Trophoblast cell (in vitro differentiated cells and primary cell): ENCODE results near the gene SMAP1.

Experiments
- DNase-seq, 2 donors: peaks; one replicate each; pipeline ENCODE4 v3.0.0-alpha.2; 2016
- H2AFZ ChIP-seq: 2 replicates; pipeline ENCODE4 v1.6.1; 2013; ENCODE audit warnings: low read length, moderate library complexity, mild to moderate bottlenecking; ENCODE audit not compliant: insufficient read depth, poor library complexity
- H2AK5ac ChIP-seq: 2 replicates; pipeline ENCODE4 v1.6.1; 2013; ENCODE audit warnings: mild to moderate bottlenecking, low read length
- H2BK120ac ChIP-seq: 2 replicates; pipeline ENCODE4 v1.6.1; 2013; ENCODE audit warnings: low read length, mild to moderate bottlenecking, moderate library complexity; ENCODE audit not compliant: insufficient read depth, poor library complexity
- H2BK12ac ChIP-seq: 2 replicates; pipeline ENCODE4 v1.6.1; 2013; ENCODE audit warnings: mild to moderate bottlenecking, low read length, moderate library complexity
- H2BK5ac ChIP-seq: 2 replicates; pipeline ENCODE4 v1.6.1; 2013; ENCODE audit warnings: low read length, low read depth, moderate library complexity, mild to moderate bottlenecking; ENCODE audit not compliant: poor library complexity
- H3K14ac ChIP-seq: 2 replicates; pipeline ENCODE4 v1.6.1; 2013; ENCODE audit warnings: mild to moderate bottlenecking, low read length
- H3K18ac ChIP-seq: 2 replicates; pipeline ENCODE4 v1.6.1; 2013; ENCODE audit warnings: mild to moderate bottlenecking, low read length
- H3K23ac ChIP-seq: 2 replicates; pipeline ENCODE4 v1.6.1; 2013; ENCODE audit warnings: low read length
- H3K27ac ChIP-seq: 2 replicates; pipeline ENCODE4 v1.5.1; 2013; ENCODE audit warnings: low read depth, mild to moderate bottlenecking, inconsistent platforms, low read length, moderate library complexity
- H3K27me3 ChIP-seq: 2 replicates; pipeline ENCODE4 v1.6.1; 2013; ENCODE audit warnings: inconsistent platforms, mild to moderate bottlenecking, low read length, moderate library complexity; ENCODE audit not compliant: insufficient read depth
- H3K36me3 ChIP-seq, 2 experiments: 1 replicate in 1 of 2; 2 replicates in 1 of 2; pipeline ENCODE4 v1.6.1; 2013; ENCODE audit warnings: low read length in 2 of 2, mild to moderate bottlenecking in 2 of 2, moderate library complexity in 1 of 2; ENCODE audit not compliant: insufficient read depth in 2 of 2, control insufficient read depth in 1 of 2
- H3K4ac ChIP-seq: 2 replicates; pipeline ENCODE4 v1.6.1; 2013; ENCODE audit warnings: low read depth, mild to moderate bottlenecking, low read length, moderate library complexity
- H3K4me1 ChIP-seq, 2 experiments: 1 replicate in 1 of 2; 2 replicates in 1 of 2; pipeline ENCODE4 v1.6.1; 2013; ENCODE audit warnings: low read length in 2 of 2, mild to moderate bottlenecking in 2 of 2, moderate library complexity in 1 of 2; ENCODE audit not compliant: insufficient read depth in 2 of 2, control insufficient read depth in 1 of 2
- H3K4me2 ChIP-seq: 2 replicates; pipeline ENCODE4 v1.6.1; 2013; ENCODE audit warnings: inconsistent platforms, mild to moderate bottlenecking, low read length, moderate library complexity
- H3K4me3 ChIP-seq: 2 replicates; pipeline ENCODE4 v1.5.1; 2013; ENCODE audit warnings: mild to moderate bottlenecking, low read depth, low read length, inconsistent platforms
- H3K79me1 ChIP-seq: one replicate; pipeline ENCODE4 v1.6.1; 2013; ENCODE audit warnings: low read length
- H3K79me2 ChIP-seq: 2 replicates; pipeline ENCODE4 v1.6.1; 2013; ENCODE audit warnings: low read length, mild to moderate bottlenecking; ENCODE audit not compliant: control insufficient read depth, insufficient read depth, poor library complexity
- H3K9ac ChIP-seq: 2 replicates; pipeline ENCODE4 v1.6.1; 2013; ENCODE audit warnings: mild to moderate bottlenecking, low read length
- H3K9me3 ChIP-seq: 2 replicates; pipeline ENCODE4 v1.6.1; 2013; ENCODE audit warnings: low read depth, mild to moderate bottlenecking, control low read depth, inconsistent platforms, low read length; ENCODE audit not compliant: insufficient read depth
- H4K12ac ChIP-seq: 2 replicates; pipeline ENCODE4 v1.6.1; 2013; ENCODE audit warnings: low read depth, mild to moderate bottlenecking, low read length, moderate library complexity
- H4K8ac ChIP-seq: 2 replicates; pipeline ENCODE4 v1.6.1; 2013; ENCODE audit warnings: low read depth, mild to moderate bottlenecking, low read length, moderate library complexity
- H4K91ac ChIP-seq: one replicate; pipeline ENCODE4 v1.6.1; 2013; ENCODE audit warnings: low read depth, mild to moderate bottlenecking, low read length, moderate library complexity
- WGBS: extraction: QIAGEN DNeasy Blood & Tissue Kit; methylation state at CpG from one replicate; pipeline ENCODE4 v1.1.7; 2013; ENCODE audit warnings: missing lambda C conversion rate; ENCODE audit not compliant: insufficient read length, insufficient coverage; ENCODE audit errors: extremely low coverage; 5-methylcytosine and 5-hydroxymethylcytosine counted together

SMAP1 gene

DNA sequence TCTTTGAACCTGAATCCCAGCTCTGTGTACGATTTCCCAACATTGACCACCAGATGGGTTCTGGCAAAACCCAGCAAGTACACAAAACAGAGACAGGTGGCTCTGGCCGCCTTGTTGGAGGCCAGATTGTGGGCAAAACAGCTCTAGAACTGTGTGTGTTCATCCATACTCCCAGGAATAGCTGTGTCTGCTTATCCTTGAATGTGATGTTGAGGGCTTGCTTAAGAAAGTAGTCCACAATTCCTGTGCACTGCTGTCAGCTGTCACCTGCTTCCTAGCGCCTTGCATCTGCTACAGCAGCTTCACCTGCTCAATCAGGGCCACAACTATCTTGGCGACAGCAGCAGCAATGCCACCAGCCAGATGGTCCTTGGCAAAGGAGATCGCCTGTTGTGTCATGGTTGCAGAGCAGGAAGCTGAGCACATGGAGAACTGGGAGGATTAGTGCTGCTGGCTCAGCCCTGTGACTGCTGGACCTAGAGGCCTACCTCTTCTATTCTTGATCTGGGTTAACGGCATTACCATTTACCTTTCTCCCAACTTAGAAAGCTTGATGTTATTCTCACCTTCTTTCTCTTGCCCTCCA, 3.7 kb upstream of the SMAP1 start:
- Histone ChIP-seq H3K9me3 (peaks cover 2% of the 10 kb centered on the region), H3K18ac (no peak overlapping the region), H3K4me1 (no peaks in the 10 kb centered on the region), H2BK120ac (no peak overlapping the region), H3K23ac (no peak overlapping the region), H4K91ac (no peak overlapping the region), H2AK5ac (no peak overlapping the region), H3K79me2 (peaks cover 3% of the 10 kb centered on the region), H2BK5ac (no peak overlapping the region), H3K79me1 (peaks cover 9% of the 10 kb centered on the region), H2AFZ (peak overlapping the region; percentile 2), H3K14ac (no peak overlapping the region), H3K27me3 (no peaks in the 10 kb centered on the region), H3K27ac (no peak overlapping the region), H2BK12ac (no peak overlapping the region), H3K4me2 (no peak overlapping the region), H3K36me3 (no peaks in the 10 kb centered on the region), H4K12ac (no peak overlapping the region), H3K4ac (no peak overlapping the region), H3K9ac (no peak overlapping the region), H3K4me3 (no peak overlapping the region), H4K8ac (no peak overlapping the region)
- WGBS = no CpG with 5 or more reads among the region's 6 CpGs
- DNase-seq = no peak

DNA sequence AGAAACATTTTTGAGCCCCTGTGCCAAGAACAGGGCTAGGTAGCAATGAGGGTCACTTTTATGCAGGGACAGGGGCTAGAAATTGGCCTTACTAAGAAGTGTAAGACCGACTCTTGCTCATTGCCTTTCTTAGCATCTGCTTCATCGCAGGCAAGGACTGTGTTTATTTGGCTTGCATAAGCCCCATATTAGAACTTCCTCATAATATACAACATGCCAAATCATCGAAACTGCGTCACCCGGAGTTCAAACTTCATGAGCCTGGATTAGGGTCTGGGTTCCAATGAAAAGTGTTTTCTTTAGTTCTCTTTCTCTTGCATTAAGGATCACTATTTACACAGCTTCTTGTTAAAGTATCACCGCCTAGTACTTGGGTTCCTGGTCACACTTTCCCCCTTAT, 977 bp upstream of the SMAP1 start:
- Histone ChIP-seq H4K12ac (no peak overlapping the region), H3K9me3 (peaks cover 2% of the 10 kb centered on the region), H3K4me2 (no peak overlapping the region), H3K4me1 (no peaks in the 10 kb centered on the region), H3K36me3 (no peaks in the 10 kb centered on the region), H2BK120ac (no peak overlapping the region), H3K79me1 (peaks cover 9% of the 10 kb centered on the region), H3K14ac (no peak overlapping the region), H3K23ac (no peak overlapping the region), H3K4me3 (no peak overlapping the region), H3K79me2 (peaks cover 3% of the 10 kb centered on the region), H2AFZ (no peak overlapping the region), H3K27ac (no peak overlapping the region), H3K9ac (no peak overlapping the region), H3K18ac (no peak overlapping the region), H2BK5ac (no peak overlapping the region), H2BK12ac (no peak overlapping the region), H4K8ac (peak overlapping the region; percentile 54), H2AK5ac (no peak overlapping the region), H4K91ac (no peak overlapping the region), H3K4ac (no peak overlapping the region), H3K27me3 (no peaks in the 10 kb centered on the region)
- no CpG with 5 or more reads among the region's 6 CpGs for WGBS
- DNase-seq = no peak

DNA sequence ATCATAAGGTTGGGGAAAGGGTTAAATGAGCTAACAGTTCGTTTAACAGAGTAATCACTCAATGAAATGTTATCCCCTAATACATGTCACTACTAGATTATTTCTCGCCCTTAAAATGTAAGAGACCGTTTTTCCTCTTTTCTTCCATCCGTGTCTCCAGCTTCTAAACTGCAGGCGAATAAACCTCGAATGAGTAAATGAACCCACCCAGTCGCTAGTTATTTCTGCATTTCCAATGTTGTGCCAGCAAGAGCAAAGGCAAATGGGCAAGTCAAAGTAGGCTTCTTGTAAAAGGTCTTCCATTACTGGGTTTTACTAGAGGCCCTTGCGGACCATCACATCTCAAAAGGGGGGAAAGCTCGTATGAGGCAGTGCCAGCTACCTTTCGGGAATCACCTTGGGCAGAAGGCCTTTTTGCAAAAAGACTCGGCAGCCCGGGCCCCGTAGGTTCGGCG, 400 bp upstream of the SMAP1 start:
- H3K9ac ChIP-seq = peak overlapping the region; percentile 65
- peak overlapping the region; percentile 38 for H2BK120ac ChIP-seq
- peak overlapping the region; percentile 54 for H2BK5ac ChIP-seq
- no peak overlapping the region for H2AK5ac ChIP-seq
- peak overlapping the region; percentile 100 for H3K4me3 ChIP-seq
- H3K23ac ChIP-seq = no peak overlapping the region
- H3K27ac ChIP-seq = peak overlapping the region; percentile 71
- peaks cover 2% of the 10 kb centered on the region for H3K9me3 ChIP-seq
- no peak for DNase-seq
- peak overlapping the region; percentile 42 for H3K14ac ChIP-seq
- WGBS = no CpG with 5 or more reads among the region's 15 CpGs
- peaks cover 3% of the 10 kb centered on the region for H3K79me2 ChIP-seq
- H3K36me3 ChIP-seq = no peaks in the 10 kb centered on the region
- peak overlapping the region; percentile 88 for H3K4me2 ChIP-seq
- H2AFZ ChIP-seq = peak overlapping the region; percentile 90
- peak overlapping the region; percentile 76 for H4K12ac ChIP-seq
- H3K18ac ChIP-seq = no peak overlapping the region
- H3K27me3 ChIP-seq = no peaks in the 10 kb centered on the region
- H4K8ac ChIP-seq = peak overlapping the region; percentile 96
- H3K79me1 ChIP-seq = peaks cover 9% of the 10 kb centered on the region
- peak overlapping the region; percentile 53 for H4K91ac ChIP-seq
- H2BK12ac ChIP-seq = no peak overlapping the region
- peak overlapping the region; percentile 23 for H3K4ac ChIP-seq
- no peaks in the 10 kb centered on the region for H3K4me1 ChIP-seq

DNA sequence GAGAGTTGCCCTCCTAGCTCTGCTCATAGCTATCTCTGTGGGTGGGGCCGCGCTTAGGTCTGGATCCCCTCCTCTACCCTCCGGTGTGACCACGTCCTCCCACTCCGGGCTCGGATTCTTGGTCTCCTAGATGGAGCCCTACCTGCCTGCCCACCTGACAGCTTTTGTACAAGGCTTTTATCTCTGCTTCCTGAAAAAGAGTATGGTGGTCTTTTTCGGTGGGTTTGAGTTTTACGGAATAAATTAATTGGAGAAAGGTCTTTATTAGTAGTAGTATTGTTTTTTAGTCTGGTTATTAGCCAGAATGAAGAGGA, 773 bp downstream of the SMAP1 start:
- Histone ChIP-seq H2BK5ac (no peak overlapping the region), H3K9ac (peak overlapping the region; percentile 95), H3K27me3 (no peaks in the 10 kb centered on the region), H3K4me3 (peak overlapping the region; percentile 100), H4K8ac (peak overlapping the region; percentile 90), H4K91ac (no peak overlapping the region), H3K9me3 (peaks cover 2% of the 10 kb centered on the region), H3K4ac (peak overlapping the region; percentile 25), H3K79me2 (peaks cover 3% of the 10 kb centered on the region), H3K4me1 (peaks cover 4 to 8% of the 10 kb centered on the region in 2 experiments), H2BK12ac (no peak overlapping the region), H3K27ac (peak overlapping the region; percentile 93), H4K12ac (no peak overlapping the region), H3K4me2 (peak overlapping the region; percentile 98), H3K18ac (peak overlapping the region; percentile 87), H2AFZ (peak overlapping the region; percentile 91), H3K14ac (no peak overlapping the region), H2BK120ac (peak overlapping the region; percentile 25), H2AK5ac (no peak overlapping the region), H3K36me3 (no peaks in the 10 kb centered on the region), H3K23ac (no peak overlapping the region), H3K79me1 (peaks cover 9% of the 10 kb centered on the region)
- DNase-seq = peak in 1 of 2 donors; percentile 46
- WGBS = no CpG with 5 or more reads among the region's 8 CpGs
